ENCODE results near the gene AFDN. TPM values are rescaled to one million over a fixed set of nuclear protein-coding genes. Genes with fewer than 3 reads are reported as not detected.

Gene AFDN
- total and polyA plus RNA-seq, 2 donors (not counting 1 experiment from before 2014, with no cell fraction given): 21.0 to 57.1 TPM

DNA sequence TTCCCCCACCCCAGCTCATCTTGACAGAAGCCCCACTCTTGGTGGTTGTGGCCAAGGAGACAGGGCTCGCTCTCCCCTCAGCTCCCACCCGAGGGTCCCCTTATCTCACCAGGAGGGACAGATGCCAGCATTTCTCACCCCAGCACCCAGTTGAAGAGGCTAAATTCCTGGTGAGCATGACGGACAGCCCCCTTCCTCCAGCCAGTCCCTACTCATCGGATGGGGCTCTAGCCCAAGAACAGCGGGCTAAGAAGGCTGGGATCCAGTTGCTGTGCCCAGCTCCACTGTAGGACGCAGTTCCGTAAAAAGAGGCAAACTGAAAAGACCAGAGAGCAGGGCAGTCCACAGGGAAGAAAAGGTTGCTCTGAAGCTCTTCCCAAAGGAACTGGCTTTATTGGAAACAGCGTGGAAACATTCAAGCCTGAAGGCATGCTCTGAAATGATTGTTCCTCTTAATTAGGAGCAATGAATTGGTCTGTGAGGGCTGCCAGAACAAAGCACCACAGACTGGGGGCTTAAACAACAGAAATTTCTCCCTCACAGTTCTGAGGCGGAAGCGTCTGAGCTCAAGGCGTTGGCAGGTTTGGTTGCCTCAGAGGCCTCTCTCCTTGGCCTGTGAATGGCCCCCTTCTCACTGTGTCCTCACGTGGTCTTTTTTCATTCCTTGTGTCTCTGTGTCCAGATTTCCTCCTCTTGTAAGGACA is 152.9 kb downstream of the AFDN start:
- Histone ChIP-seq H3K79me2 (ENCODE audit: control insufficient read depth, insufficient read depth, low read length) (no peaks in the 10 kb centered on the region), H3K36me3 (ENCODE audit: control insufficient read depth, insufficient read depth, low read length) (no peaks in the 10 kb centered on the region), H3K4me1 (ENCODE audit: control insufficient read depth, extremely low read depth, insufficient read depth, low read length) (no peaks in the 10 kb centered on the region), H2AFZ (ENCODE audit: low read length) (no peak overlapping the region), H3K27ac (ENCODE audit: insufficient read depth, low read length) (no peak overlapping the region), H3K9ac (ENCODE audit: insufficient read depth, low read length) (no peak overlapping the region), H3K9me3 (ENCODE audit: control insufficient read depth, insufficient read depth, low read depth, low read length) (no peaks in the 10 kb centered on the region), H3K27me3 (ENCODE audit: control insufficient read depth, insufficient read depth, low read length) (no peaks in the 10 kb centered on the region), H3K4me3 (replicated peaks in 1 of 4; ENCODE audit: control extremely low read depth in 1 of 4, insufficient read depth in 1 of 4, low read depth in 3 of 4, low read length in 4 of 4) (no peak overlapping the region), H3K4me2 (ENCODE audit: extremely low read depth, insufficient read depth, low read length) (no peak overlapping the region), H4K20me1 (ENCODE audit: control insufficient read depth, extremely low read depth, insufficient read depth, low read length) (no peaks in the 10 kb centered on the region)
- TF ChIP-seq EZH2 (IDR thresholded peaks at IDR 0.05; ENCODE audit: low read length, missing control alignments): no peak
- TF ChIP-seq, protein P1, sequence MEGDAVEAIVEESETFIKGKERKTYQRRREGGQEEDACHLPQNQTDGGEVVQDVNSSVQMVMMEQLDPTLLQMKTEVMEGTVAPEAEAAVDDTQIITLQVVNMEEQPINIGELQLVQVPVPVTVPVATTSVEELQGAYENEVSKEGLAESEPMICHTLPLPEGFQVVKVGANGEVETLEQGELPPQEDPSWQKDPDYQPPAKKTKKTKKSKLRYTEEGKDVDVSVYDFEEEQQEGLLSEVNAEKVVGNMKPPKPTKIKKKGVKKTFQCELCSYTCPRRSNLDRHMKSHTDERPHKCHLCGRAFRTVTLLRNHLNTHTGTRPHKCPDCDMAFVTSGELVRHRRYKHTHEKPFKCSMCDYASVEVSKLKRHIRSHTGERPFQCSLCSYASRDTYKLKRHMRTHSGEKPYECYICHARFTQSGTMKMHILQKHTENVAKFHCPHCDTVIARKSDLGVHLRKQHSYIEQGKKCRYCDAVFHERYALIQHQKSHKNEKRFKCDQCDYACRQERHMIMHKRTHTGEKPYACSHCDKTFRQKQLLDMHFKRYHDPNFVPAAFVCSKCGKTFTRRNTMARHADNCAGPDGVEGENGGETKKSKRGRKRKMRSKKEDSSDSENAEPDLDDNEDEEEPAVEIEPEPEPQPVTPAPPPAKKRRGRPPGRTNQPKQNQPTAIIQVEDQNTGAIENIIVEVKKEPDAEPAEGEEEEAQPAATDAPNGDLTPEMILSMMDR (conservative IDR thresholded peaks at IDR 0.05 in 1 of 2, IDR thresholded peaks at IDR 0.05 in 1 of 2; ENCODE audit: low read depth in 1 of 2, low read length in 2 of 2): no peak
- DNase-seq (ENCODE audit: low read depth in 2 of 2): no peak

DNA sequence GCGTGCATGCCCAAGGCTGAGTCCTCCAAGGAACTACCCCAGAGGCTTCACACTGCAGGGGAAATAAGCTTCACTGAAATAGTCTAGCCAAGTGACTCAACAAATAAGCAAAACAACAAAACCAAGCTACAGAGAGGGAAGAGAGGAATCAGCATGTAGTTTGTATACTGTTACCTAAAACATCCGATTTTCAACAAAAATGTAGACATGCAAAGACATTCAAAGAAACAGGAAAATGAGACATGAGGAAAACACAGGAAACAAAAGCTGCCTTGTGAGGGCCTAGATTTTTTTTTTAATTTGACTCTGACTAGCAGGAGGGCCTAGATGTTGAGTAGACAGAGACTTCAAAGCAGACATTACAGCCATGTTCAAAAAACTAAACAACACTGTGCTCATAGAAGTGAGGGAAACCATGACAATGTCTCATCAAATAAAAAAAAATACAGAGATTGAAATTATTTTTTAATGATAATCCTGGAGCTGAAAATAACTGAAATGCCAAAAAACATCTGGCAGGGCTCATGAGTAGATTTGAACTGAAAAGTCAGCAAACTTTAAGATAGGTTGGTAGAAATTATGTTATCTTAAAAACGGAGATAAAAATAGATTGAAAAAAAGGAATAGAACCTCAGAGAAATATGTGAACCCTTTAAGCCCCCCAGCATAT is 154.3 kb downstream of the AFDN start:
- DNase-seq (ENCODE audit: low read depth in 2 of 2): no peak
- Histone ChIP-seq H3K4me2 (ENCODE audit: extremely low read depth, insufficient read depth, low read length) (no peak overlapping the region), H3K9me3 (ENCODE audit: control insufficient read depth, insufficient read depth, low read depth, low read length) (no peaks in the 10 kb centered on the region), H3K4me3 (replicated peaks in 1 of 4; ENCODE audit: control extremely low read depth in 1 of 4, insufficient read depth in 1 of 4, low read depth in 3 of 4, low read length in 4 of 4) (no peak overlapping the region), H3K9ac (ENCODE audit: insufficient read depth, low read length) (no peak overlapping the region), H4K20me1 (ENCODE audit: control insufficient read depth, extremely low read depth, insufficient read depth, low read length) (no peaks in the 10 kb centered on the region), H3K36me3 (ENCODE audit: control insufficient read depth, insufficient read depth, low read length) (no peaks in the 10 kb centered on the region), H3K27ac (ENCODE audit: insufficient read depth, low read length) (no peak overlapping the region), H3K79me2 (ENCODE audit: control insufficient read depth, insufficient read depth, low read length) (no peaks in the 10 kb centered on the region), H3K27me3 (ENCODE audit: control insufficient read depth, insufficient read depth, low read length) (no peaks in the 10 kb centered on the region), H2AFZ (ENCODE audit: low read length) (no peak overlapping the region), H3K4me1 (ENCODE audit: control insufficient read depth, extremely low read depth, insufficient read depth, low read length) (no peaks in the 10 kb centered on the region)
- TF ChIP-seq, protein P1 (conservative IDR thresholded peaks at IDR 0.05 in 1 of 2, IDR thresholded peaks at IDR 0.05 in 1 of 2; ENCODE audit: low read depth in 1 of 2, low read length in 2 of 2): no peak
- TF ChIP-seq EZH2 (IDR thresholded peaks at IDR 0.05; ENCODE audit: low read length, missing control alignments): no peak

DNA sequence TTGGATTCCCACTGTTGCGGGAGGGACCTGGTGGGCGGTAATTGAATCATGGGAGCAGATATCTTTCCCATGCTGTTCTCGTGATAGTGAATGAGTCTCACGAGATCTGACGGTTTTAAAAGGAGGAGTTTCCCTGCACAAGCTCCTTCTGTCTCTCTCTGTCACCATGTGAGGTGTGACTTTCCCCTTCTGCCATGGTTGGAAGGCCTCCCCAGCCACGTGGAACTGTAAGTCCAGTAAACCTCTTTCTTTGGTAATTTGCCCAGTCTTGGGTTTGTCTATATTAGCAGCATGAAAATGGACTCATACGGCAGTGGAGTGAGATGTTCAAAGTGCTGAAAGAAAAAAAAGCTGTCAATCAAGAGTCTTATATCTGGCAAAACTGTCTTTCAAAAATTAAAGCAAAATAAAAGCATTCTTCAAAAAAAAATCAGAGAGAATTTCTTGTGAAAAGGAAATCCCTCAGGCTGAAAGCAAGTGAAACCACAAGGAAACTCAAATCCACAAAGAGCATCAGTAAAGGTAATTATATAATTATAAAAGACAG is 155.3 kb downstream of the AFDN start:
- H3K27ac ChIP-seq (ENCODE audit: insufficient read depth, low read length): no peak overlapping the region
- H3K36me3 ChIP-seq (ENCODE audit: control insufficient read depth, insufficient read depth, low read length): no peaks in the 10 kb centered on the region
- no peaks in the 10 kb centered on the region for H3K9me3 ChIP-seq (ENCODE audit: control insufficient read depth, insufficient read depth, low read depth, low read length)
- H3K4me2 ChIP-seq (ENCODE audit: extremely low read depth, insufficient read depth, low read length): no peak overlapping the region
- TF ChIP-seq, protein P1 (conservative IDR thresholded peaks at IDR 0.05 in 1 of 2, IDR thresholded peaks at IDR 0.05 in 1 of 2; ENCODE audit: low read depth in 1 of 2, low read length in 2 of 2): no peak
- TF ChIP-seq EZH2 (IDR thresholded peaks at IDR 0.05; ENCODE audit: low read length, missing control alignments): no peak
- H3K79me2 ChIP-seq (ENCODE audit: control insufficient read depth, insufficient read depth, low read length): no peaks in the 10 kb centered on the region
- no peak for DNase-seq (ENCODE audit: low read depth in 2 of 2)
- H3K27me3 ChIP-seq (ENCODE audit: control insufficient read depth, insufficient read depth, low read length): no peaks in the 10 kb centered on the region
- H3K4me1 ChIP-seq (ENCODE audit: control insufficient read depth, extremely low read depth, insufficient read depth, low read length): no peaks in the 10 kb centered on the region
- no peak overlapping the region for H3K9ac ChIP-seq (ENCODE audit: insufficient read depth, low read length)
- H4K20me1 ChIP-seq (ENCODE audit: control insufficient read depth, extremely low read depth, insufficient read depth, low read length): no peaks in the 10 kb centered on the region
- no peak overlapping the region for H3K4me3 ChIP-seq (replicated peaks in 1 of 4; ENCODE audit: control extremely low read depth in 1 of 4, insufficient read depth in 1 of 4, low read depth in 3 of 4, low read length in 4 of 4)
- no peak overlapping the region for H2AFZ ChIP-seq (ENCODE audit: low read length)
